Measurements from ENCODE around the gene GNA14. TPM values are rescaled to one million over a fixed set of nuclear protein-coding genes. Genes with fewer than 3 reads are reported as not detected.
"Not testable (repeated sequence)": the region's sequence is repeated elsewhere in the genome, so short reads cannot be mapped to it uniquely, and the experiment has no call there.

The GNA14 gene
- polyA plus RNA-seq, 1 experiment, result 0.22 TPM

DNA sequence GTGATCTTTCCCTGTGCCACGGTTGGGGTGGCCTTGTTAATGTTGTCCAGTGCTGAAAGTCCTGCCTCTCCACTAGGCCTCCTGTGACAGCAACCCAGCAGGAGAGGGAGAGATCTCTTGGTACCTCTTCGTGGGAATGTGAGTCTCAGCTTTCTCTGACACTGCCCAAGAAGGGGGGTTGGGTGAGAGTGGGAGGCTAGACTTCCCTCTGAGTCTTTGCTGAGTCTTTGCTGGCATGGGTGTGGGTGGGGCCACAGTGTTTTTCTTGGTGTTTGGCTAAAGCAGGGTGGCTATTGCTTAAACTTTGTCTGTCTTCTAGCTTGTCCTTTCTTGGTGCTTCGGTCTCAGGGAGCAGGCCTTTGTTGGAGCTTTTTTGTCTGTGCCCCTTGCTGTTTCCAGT is 145.6 kb downstream of the GNA14 start:
- TF ChIP-seq CTCF (IDR thresholded peaks at IDR 0.05; ENCODE audit: insufficient read depth, low read depth, low read length), result no peak
- ChIA-PET CTCF (interaction anchor here (1.3 kb wide), 1 partner anchor 43 kb away, joined by 5 read pairs; no protein-coding TSS in a partner anchor), POLR2A (interaction anchor here (0.6 kb wide), 1 partner anchor 217 kb away, joined by 4 read pairs; no protein-coding TSS in a partner anchor)
- no peak for DNase-seq (ENCODE audit: low read depth)
- Histone ChIP-seq H3K4me3 (ENCODE audit: low read depth, low read length) (no peak overlapping the region), H3K27me3 (ENCODE audit: control insufficient read depth, insufficient read depth, low read length) (no peaks in the 10 kb centered on the region), H3K36me3 (ENCODE audit: control insufficient read depth, insufficient read depth, low read length) (no peaks in the 10 kb centered on the region)

DNA sequence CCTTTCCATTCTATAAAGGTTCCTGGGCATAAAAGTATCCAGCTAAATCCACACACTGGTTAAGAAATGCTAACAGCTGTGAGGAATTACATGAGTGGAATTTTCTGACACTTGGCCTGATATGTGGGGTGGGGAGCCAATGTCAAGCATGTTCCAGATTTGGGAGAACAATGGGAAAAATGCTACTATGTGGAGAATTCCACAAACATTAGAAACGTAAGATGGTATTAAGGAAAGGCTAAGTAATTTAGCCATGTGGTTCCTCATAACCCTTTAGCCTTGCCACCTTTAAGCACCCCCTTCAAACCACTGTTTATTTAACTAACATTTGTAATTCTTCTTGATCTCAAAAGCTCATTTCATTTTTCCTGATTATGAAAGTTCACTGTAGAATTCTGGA is 149.2 kb downstream of the GNA14 start:
- H3K4me3 ChIP-seq (ENCODE audit: low read depth, low read length), result no peak overlapping the region
- POLR2A ChIA-PET, result interaction anchor here (0.6 kb wide), 1 partner anchor 209 kb away, joined by 3 read pairs; no protein-coding TSS in a partner anchor
- H3K27me3 ChIP-seq (ENCODE audit: control insufficient read depth, insufficient read depth, low read length), result no peaks in the 10 kb centered on the region
- CTCF ChIA-PET, result interaction anchor here (1.1 to 5.0 kb wide), 3 partner anchors 11 to 41 kb away, joined by 3 to 17 read pairs (median 7); no protein-coding TSS in a partner anchor
- H3K36me3 ChIP-seq (ENCODE audit: control insufficient read depth, insufficient read depth, low read length), result no peaks in the 10 kb centered on the region
- no peak for TF ChIP-seq CTCF (IDR thresholded peaks at IDR 0.05; ENCODE audit: insufficient read depth, low read depth, low read length)
- no peak for DNase-seq (ENCODE audit: low read depth)

DNA sequence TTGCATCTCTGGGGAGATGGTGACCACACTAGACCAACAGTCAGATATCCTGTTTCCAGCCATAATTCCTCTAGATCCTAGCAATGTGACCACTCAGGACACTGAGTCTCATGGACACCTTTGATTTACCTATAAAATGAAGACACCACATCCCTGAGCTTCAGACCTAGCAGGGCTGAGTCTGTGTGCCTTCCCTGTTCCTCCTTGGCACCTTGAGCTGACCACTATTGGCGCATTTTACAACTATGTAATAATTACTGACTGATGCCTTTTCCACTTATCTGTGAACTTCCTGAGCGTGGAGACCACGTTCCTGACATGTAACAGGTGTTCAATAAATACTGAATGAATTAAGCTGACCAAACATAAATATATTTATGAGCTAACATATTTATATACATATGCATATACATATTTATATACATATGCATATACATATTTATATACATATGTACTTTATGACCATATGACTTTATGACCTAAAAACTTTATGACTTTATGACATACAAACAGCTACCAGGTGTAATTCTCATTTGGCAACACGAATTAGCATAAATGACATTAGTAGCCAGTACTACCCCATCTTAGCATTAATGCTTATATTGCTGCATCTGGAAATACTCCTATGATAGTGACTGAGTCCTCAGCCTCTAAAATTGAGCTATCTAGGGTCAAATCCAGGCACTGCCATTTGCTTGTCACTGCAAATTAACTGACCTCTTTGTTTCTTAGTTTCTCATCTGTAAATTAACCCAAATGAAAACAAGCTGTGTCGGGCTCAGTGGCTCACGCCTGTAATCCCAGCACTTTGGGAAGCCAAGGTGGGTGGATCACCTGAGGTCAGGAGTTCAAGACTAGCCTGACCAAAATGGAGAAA is 150.6 kb downstream of the GNA14 start:
- no peak for TF ChIP-seq CTCF (IDR thresholded peaks at IDR 0.05; ENCODE audit: insufficient read depth, low read depth, low read length)
- no peak overlapping the region for H3K4me3 ChIP-seq (ENCODE audit: low read depth, low read length)
- POLR2A ChIA-PET, result no interaction called here
- CTCF ChIA-PET, result interaction anchor here (1.1 to 5.0 kb wide), 6 partner anchors 8 to 538 kb away, joined by 3 to 17 read pairs (median 4); no protein-coding TSS in a partner anchor
- no peaks in the 10 kb centered on the region for H3K27me3 ChIP-seq (ENCODE audit: control insufficient read depth, insufficient read depth, low read length)
- no peak for DNase-seq (ENCODE audit: low read depth)
- H3K36me3 ChIP-seq (ENCODE audit: control insufficient read depth, insufficient read depth, low read length), result no peaks in the 10 kb centered on the region

DNA sequence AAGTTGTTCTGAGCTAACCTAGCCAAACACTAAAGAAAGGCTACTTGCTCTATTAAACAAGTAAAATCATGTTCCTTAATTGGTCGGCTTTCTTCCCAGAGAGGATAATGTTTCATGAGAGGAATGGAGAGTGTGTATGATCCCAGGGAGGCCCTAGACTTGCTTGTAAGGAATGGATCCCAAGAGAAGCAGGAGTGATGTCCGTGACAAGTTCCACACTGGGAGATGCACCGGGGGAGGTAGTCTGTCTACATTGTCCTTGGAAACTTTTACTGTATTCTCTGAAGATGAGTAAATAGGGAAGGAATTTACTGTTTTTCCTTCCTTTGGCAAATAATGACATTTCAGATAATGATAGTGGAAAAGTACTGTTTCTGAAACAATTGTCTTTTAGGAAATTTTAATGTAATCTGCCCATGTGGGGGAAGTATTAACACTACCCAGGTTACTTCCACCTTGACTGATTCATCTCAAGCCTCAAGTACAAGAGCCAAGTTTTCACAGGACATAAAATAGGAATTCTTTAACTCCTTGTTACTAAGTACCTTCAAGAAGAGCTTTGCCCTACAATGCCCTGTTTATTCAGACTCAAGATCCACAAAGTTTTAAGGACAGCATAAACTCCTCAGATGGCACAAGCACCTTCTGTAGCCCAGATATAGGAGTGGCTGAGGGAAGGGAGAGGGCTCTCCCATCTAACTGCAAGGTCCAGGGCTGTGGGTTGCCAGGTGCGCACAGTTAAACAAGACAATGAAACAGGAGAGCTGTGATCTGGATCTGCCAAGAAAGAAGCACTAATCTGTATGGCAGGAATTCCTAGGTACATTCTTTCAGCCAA is 152.1 kb downstream of the GNA14 start:
- ChIA-PET POLR2A (interaction anchor here (0.5 kb wide), 1 partner anchor 326 kb away, joined by 4 read pairs; no protein-coding TSS in a partner anchor), CTCF (interaction anchor here (0.7 to 5.0 kb wide), 3 partner anchors 9 to 625 kb away, joined by 3 to 17 read pairs (median 4); no protein-coding TSS in a partner anchor)
- Histone ChIP-seq H3K36me3 (ENCODE audit: control insufficient read depth, insufficient read depth, low read length) (no peaks in the 10 kb centered on the region), H3K27me3 (ENCODE audit: control insufficient read depth, insufficient read depth, low read length) (no peaks in the 10 kb centered on the region), H3K4me3 (ENCODE audit: low read depth, low read length) (no peak overlapping the region)
- no peak for TF ChIP-seq CTCF (IDR thresholded peaks at IDR 0.05; ENCODE audit: insufficient read depth, low read depth, low read length)
- peak; percentile 88 for DNase-seq (ENCODE audit: low read depth)

- CTCF ChIA-PET, result interaction anchor here (0.6 to 5.5 kb wide), 4 partner anchors 14 to 275 kb away, joined by 3 to 53 read pairs (median 3); no protein-coding TSS in a partner anchor
Measured at GRCh38 chr9:77490279-77490678, 157.8 kb downstream of the GNA14 start.

GRCh38 chr9:77489405-77490163 is 158.5 kb downstream of the GNA14 start:
- H3K4me3 ChIP-seq (ENCODE audit: low read depth, low read length); POLR2A ChIA-PET; H3K36me3 ChIP-seq (ENCODE audit: control insufficient read depth, insufficient read depth, low read length); H3K27me3 ChIP-seq (ENCODE audit: control insufficient read depth, insufficient read depth, low read length); DNase-seq (ENCODE audit: low read depth): not testable (repeated sequence)
- CTCF ChIA-PET, result interaction anchor here (0.6 to 5.5 kb wide), 11 partner anchors 8 to 324 kb away, joined by 3 to 53 read pairs (median 4); no protein-coding TSS in a partner anchor

More at GRCh38 chr9:77490279-77490678, 157.8 kb downstream of the GNA14 start:
- H3K36me3 ChIP-seq (ENCODE audit: control insufficient read depth, insufficient read depth, low read length); H3K4me3 ChIP-seq (ENCODE audit: low read depth, low read length); DNase-seq (ENCODE audit: low read depth); H3K27me3 ChIP-seq (ENCODE audit: control insufficient read depth, insufficient read depth, low read length); POLR2A ChIA-PET: not testable (repeated sequence)
